MM.1S (cell line): ENCODE measurements around the gene PIR.

ENCODE experiments used
- DNase-seq: peaks from one replicate; pipeline ENCODE4 v3.0.0-alpha.2; 2015
- H2AFZ ChIP-seq: fragments of 300-600 bp; sonication (generic); 2 replicates; pipeline ENCODE4 v1.6.0; 2016; ENCODE audit warnings: antibody characterized with exemption, low read length
- H3F3A ChIP-seq: fragments of 300-600 bp; sonication (generic); 2 replicates; pipeline ENCODE4 v1.6.1; 2016; ENCODE audit warnings: mild to moderate bottlenecking, antibody characterized with exemption, low read length, moderate library complexity, mixed read lengths; ENCODE audit not compliant: insufficient read depth
- H3K27ac ChIP-seq: fragments of 300-600 bp; sonication (generic); 2 replicates; pipeline ENCODE4 v1.5.1; 2016; ENCODE audit warnings: mild to moderate bottlenecking, low read length
- H3K27me3 ChIP-seq: fragments of 300-600 bp; sonication (generic); replicated peaks from 2 replicates; pipeline ENCODE4 v1.6.0; 2016; ENCODE audit warnings: low read length; ENCODE audit not compliant: insufficient read depth
- H3K36me3 ChIP-seq: fragments of 300-600 bp; sonication (generic); replicated peaks from 2 replicates; pipeline ENCODE4 v1.6.1; 2016; ENCODE audit warnings: mild to moderate bottlenecking, low read length, mixed read lengths; ENCODE audit not compliant: insufficient read depth
- H3K4me1 ChIP-seq: fragments of 300-600 bp; sonication (generic); 2 replicates; pipeline ENCODE4 v1.6.1; 2016; ENCODE audit warnings: low read length, mixed read lengths
- H3K4me2 ChIP-seq: fragments of 300-600 bp; sonication (generic); 2 replicates; pipeline ENCODE4 v1.6.0; 2016; ENCODE audit warnings: low read depth, low read length
- H3K4me3 ChIP-seq: fragments of 300-600 bp; sonication (generic); 2 replicates; pipeline ENCODE4 v1.5.1; 2016; ENCODE audit warnings: low read length, mixed read lengths
- H3K79me2 ChIP-seq: fragments of 300-600 bp; sonication (generic); 2 replicates; pipeline ENCODE4 v1.6.1; 2016; ENCODE audit warnings: mixed run types, low read length, mixed read lengths
- H3K9ac ChIP-seq: fragments of 300-600 bp; sonication (generic); 2 replicates; pipeline ENCODE4 v1.6.1; 2016; ENCODE audit warnings: low read length, mixed read lengths
- H3K9me2 ChIP-seq: fragments of 300-600 bp; sonication (generic); replicated peaks from 2 replicates; pipeline ENCODE4 v1.6.1; 2016; ENCODE audit warnings: mild to moderate bottlenecking, low read length, mixed read lengths; ENCODE audit not compliant: insufficient read depth
- H3K9me3 ChIP-seq: fragments of 300-600 bp; sonication (generic); replicated peaks from 2 replicates; pipeline ENCODE4 v1.6.1; 2016; ENCODE audit warnings: mild to moderate bottlenecking, low read length, mixed read lengths; ENCODE audit not compliant: insufficient read depth
- H4K20me1 ChIP-seq: fragments of 300-600 bp; sonication (generic); 2 replicates; pipeline ENCODE4 v1.6.1; 2016; ENCODE audit warnings: mild to moderate bottlenecking, low read length, moderate library complexity, mixed read lengths; ENCODE audit not compliant: insufficient read depth
- EZH2 ChIP-seq: fragments of 300-600 bp; sonication (generic); optimal IDR thresholded peaks from 2 replicates; pipeline ENCODE3; 2017; ENCODE audit warnings: low read depth, mild to moderate bottlenecking, antibody characterized with exemption, low read length, mixed read lengths
- EZH2phosphoT487 ChIP-seq: fragments of 300-600 bp; sonication (generic); IDR thresholded peaks from 2 replicates; pipeline ENCODE4 v1.6.1; 2018; ENCODE audit warnings: antibody characterized with exemption, low read length
- TF ChIP-seq, protein P1 (sequence below): fragments of 300-600 bp; sonication (generic); IDR thresholded peaks from 2 replicates; pipeline ENCODE4 v1.5.1; 2016; ENCODE audit warnings: antibody characterized with exemption, low read length, mixed read lengths

Gene PIR

DNA sequence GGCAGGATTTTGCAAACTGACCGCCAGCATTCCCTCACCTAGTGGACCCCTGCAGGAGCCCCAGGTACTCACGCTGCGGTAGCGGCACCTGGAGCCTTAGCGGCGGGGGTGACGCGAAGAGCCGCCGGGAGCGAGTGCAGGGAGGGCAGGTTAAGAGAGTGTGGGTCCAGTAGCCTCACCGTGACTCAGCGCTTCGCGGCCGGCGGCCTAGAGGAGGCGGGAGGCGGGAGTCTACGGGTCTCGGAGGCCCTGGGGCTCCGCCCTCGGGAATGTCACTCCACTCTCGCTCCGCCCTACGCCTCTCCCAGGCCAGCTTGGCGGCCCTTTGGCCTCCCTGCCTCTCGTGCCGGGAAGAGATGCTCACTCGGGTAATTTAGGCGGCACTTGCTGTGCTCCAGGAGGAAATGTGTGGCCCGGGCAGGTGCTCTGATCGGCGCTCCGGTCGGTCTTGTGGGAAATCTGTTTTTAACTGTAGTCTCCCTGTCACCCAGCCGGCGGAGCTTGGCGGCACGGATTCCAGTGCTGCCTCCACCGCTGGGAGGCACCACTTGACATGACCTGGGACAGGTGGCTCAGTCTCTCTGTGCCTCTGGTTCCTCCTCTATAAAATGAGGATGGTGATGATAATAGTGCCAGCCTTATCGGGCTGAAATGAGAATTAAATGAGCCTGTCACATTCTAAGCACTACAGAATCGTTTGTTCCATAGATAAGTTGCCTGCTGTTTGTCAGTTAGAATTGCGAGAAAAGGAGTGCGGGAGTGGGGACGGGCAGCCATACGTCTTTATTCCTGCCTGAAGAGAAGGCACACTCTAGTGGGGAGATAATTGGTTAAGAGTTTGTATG, at the start of gene PIR:
PIR (minus strand) TSS at position 216 of the 845 bp plus-strand sequence. CDS start 2,076 bp downstream, outside the sequence.
- no peaks in the 10 kb centered on the region for H3K27me3 ChIP-seq
- H3K9me3 ChIP-seq: no peaks in the 10 kb centered on the region
- H3K27ac ChIP-seq: peak within 1 kb of the TSS; percentile 50; the same call in 1 of the 2 replicates
- peak within 1 kb of the TSS; percentile 71 for H3K4me2 ChIP-seq
- peak within 1 kb of the TSS; percentile 82 for H2AFZ ChIP-seq
- TF ChIP-seq EZH2: no peak
- TF ChIP-seq, protein P1, sequence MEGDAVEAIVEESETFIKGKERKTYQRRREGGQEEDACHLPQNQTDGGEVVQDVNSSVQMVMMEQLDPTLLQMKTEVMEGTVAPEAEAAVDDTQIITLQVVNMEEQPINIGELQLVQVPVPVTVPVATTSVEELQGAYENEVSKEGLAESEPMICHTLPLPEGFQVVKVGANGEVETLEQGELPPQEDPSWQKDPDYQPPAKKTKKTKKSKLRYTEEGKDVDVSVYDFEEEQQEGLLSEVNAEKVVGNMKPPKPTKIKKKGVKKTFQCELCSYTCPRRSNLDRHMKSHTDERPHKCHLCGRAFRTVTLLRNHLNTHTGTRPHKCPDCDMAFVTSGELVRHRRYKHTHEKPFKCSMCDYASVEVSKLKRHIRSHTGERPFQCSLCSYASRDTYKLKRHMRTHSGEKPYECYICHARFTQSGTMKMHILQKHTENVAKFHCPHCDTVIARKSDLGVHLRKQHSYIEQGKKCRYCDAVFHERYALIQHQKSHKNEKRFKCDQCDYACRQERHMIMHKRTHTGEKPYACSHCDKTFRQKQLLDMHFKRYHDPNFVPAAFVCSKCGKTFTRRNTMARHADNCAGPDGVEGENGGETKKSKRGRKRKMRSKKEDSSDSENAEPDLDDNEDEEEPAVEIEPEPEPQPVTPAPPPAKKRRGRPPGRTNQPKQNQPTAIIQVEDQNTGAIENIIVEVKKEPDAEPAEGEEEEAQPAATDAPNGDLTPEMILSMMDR: peak; percentile 53
- peak within 1 kb of the TSS; percentile 66 for H3K9ac ChIP-seq
- no peaks in the 10 kb centered on the region for H4K20me1 ChIP-seq
- H3F3A ChIP-seq: no peaks in the 10 kb centered on the region
- peak within 1 kb of the TSS; percentile 69 for H3K4me3 ChIP-seq
- DNase-seq: peak; percentile 85
- H3K9me2 ChIP-seq: no peaks in the 10 kb centered on the region
- H3K36me3 ChIP-seq: no peaks in the 10 kb centered on the region
- H3K79me2 ChIP-seq: no peaks in the 10 kb centered on the region
- peaks cover 4% of the 10 kb centered on the region; the same call in 1 of the 2 replicates for H3K4me1 ChIP-seq

DNA sequence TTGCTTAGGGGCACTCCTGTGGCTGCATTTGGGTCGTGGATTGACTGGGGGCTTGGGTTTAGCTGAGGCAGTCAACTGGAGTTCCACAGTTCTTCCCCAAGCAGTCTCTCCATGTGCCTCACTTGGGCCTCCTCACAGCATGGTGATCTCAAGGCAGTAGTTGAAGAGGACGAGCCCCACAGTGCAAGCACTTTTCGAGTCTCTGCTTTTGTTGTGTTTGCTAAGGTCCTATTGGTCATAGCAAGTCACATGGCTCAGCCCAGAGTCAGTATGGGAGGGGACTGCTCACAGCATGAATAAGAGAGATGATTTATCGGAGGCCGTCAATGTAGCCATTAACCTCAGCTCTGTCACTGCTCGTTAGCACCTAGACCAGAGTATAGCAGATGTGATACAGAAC, 37.2 kb upstream of the PIR start:
- DNase-seq: no peak
- Histone ChIP-seq H3K36me3 (no peaks in the 10 kb centered on the region), H3K4me2 (no peak overlapping the region), H3K27ac (no peak overlapping the region), H3K4me3 (no peak overlapping the region), H4K20me1 (no peaks in the 10 kb centered on the region), H3K9ac (no peak overlapping the region), H3K9me2 (no peaks in the 10 kb centered on the region), H3K27me3 (no peaks in the 10 kb centered on the region), H3K9me3 (no peaks in the 10 kb centered on the region), H2AFZ (no peak overlapping the region), H3K79me2 (no peaks in the 10 kb centered on the region), H3K4me1 (no peaks in the 10 kb centered on the region), H3F3A (no peaks in the 10 kb centered on the region)
- TF ChIP-seq EZH2 (no peak), EZH2phosphoT487 (no peak)

DNA sequence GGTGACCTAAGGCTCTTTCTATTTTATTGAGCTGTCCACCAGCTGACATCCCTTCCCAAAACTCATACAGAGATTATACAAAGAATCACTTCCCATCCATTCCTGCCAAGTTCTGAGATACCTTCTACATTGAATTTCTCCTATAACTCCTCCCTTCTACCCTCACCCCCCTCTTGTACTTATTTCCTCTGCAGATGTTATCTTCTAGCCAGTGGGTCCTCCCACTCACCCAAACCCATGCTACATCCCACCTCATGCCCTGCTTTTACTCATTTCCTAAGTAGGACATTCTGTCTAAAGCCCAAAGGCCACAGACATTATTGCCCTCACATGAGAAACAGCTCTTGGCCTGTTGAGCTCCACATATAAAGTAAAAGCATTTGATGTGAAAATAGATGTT, 36.0 kb upstream of the PIR start:
- Histone ChIP-seq H3K27me3 (no peaks in the 10 kb centered on the region), H3K4me3 (no peak overlapping the region), H3K9me2 (no peaks in the 10 kb centered on the region), H2AFZ (no peak overlapping the region), H3K79me2 (no peaks in the 10 kb centered on the region), H3K27ac (no peak overlapping the region), H3K9me3 (no peaks in the 10 kb centered on the region), H3K4me1 (no peaks in the 10 kb centered on the region), H3K4me2 (no peak overlapping the region), H3K9ac (no peak overlapping the region), H3F3A (no peaks in the 10 kb centered on the region), H4K20me1 (no peaks in the 10 kb centered on the region), H3K36me3 (no peaks in the 10 kb centered on the region)
- DNase-seq: no peak
- TF ChIP-seq, protein P1: no peak
- TF ChIP-seq EZH2phosphoT487: no peak
- no peak for TF ChIP-seq EZH2
